Measurements from ENCODE around the gene CLDN5. TPM values are rescaled to one million over a fixed set of nuclear protein-coding genes. Genes with fewer than 3 reads are reported as not detected.

CLDN5 gene
- total and polyA plus RNA-seq, 2 of the 4 experiments (the other 2 are of a cell fraction) = 0.18 to 0.21 TPM

DNA sequence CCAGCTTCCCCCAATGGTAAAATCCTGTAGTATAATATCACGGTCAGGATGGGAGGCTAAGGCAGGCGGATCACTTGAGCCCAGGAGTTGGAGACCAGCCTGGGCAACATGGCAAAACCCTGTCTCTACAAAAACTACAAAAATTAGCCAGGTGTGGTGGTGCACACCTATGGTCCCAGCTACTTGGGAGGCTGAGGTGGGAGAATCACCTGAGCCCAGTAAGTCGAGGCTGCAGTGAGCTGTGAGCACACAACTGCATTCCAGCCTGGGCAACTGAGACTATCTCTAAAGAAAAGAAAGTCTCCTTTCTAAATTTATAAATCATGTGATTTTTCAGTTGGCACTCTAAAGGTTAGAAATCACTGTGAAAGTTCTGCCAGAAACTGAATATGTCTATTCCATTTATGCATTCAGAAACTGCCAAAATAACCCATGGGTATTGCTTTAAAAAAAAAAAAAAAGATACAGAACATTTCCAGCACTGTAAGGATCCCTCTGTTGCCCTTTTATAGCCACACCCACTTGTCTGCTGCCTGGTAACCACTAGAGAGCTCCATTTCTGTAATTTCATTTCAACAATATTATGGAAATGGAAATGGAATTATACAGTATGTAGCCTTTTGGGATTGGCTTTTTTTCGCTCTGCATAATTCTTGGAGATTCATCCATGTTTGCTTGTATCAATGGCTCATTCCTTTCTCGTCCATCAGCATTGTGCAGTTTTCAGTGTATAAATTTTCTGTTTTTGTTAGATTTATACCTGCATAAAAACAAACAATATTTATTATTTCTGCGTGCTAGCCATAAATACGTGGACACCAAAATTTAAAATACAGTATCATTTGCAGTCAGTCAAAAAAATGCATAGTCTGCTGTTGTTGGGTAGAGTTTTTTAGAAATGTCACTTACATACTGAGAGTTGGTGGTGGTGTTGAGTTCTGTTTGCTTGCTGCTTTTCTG is 35.0 kb downstream of the CLDN5 start:
- no CpG with 5 or more reads among the region's 7 CpGs for WGBS, 2 experiments (ENCODE audit: extremely low coverage in 2 of 2, insufficient read length in 1 of 2)
- in situ Hi-C loops (cut with MboI; ENCODE audit: low sequenced_read_pairs) = no loop called here

More for the DNA sequence above, 35.0 kb downstream of the CLDN5 start:
- no peak overlapping the region for H2BK120ac ChIP-seq (ENCODE audit: low read depth, low read length)
- DNase-seq = peak; percentile 23
- no peaks in the 10 kb centered on the region for H3K4me1 ChIP-seq (ENCODE audit: control insufficient read depth, insufficient read depth, low read length)
- H3K4me2 ChIP-seq (ENCODE audit: low read depth, low read length) = no peak overlapping the region
- H3K79me1 ChIP-seq (ENCODE audit: low read depth in 1 of 2, low read length in 2 of 2) = peaks cover 0 to 5% of the 10 kb centered on the region in 2 experiments; a peak in 2 of 4 replicates
- H3K27ac ChIP-seq (ENCODE audit: insufficient read depth, low read length) = no peak overlapping the region
- no peaks in the 10 kb centered on the region for H3K9me3 ChIP-seq (ENCODE audit: control insufficient read depth, insufficient read depth, low read length)
- peaks cover 3% of the 10 kb centered on the region; the same call in 1 of the 2 replicates for H3K9me1 ChIP-seq (ENCODE audit: insufficient read depth, low read length)
- intact Hi-C loops (cut with micrococcal nuclease) (no loop called here), dilution Hi-C loops (cut with HindIII; ENCODE audit: low sequenced_read_pairs, unreplicated experiment) (no loop called here)
- H2BK5ac ChIP-seq (ENCODE audit: low read depth, low read length, poor library complexity, severe bottlenecking) = no peak overlapping the region
- H2AK5ac ChIP-seq (ENCODE audit: low read depth, low read length) = no peak overlapping the region
- H2BK15ac ChIP-seq (ENCODE audit: low read depth, low read length) = no peak overlapping the region
- H3K4ac ChIP-seq (ENCODE audit: low read depth, low read length) = no peak overlapping the region
- H3K4me3 ChIP-seq (ENCODE audit: insufficient read depth, low read depth, low read length) = no peak overlapping the region
- H2AK9ac ChIP-seq (replicated peaks; ENCODE audit: low read depth, low read length, poor library complexity) = no peak overlapping the region
- no peak overlapping the region for H3K18ac ChIP-seq (ENCODE audit: low read depth, low read length)
- H3K27me3 ChIP-seq (ENCODE audit: control insufficient read depth, insufficient read depth, low read length) = no peaks in the 10 kb centered on the region
- CTCF ChIA-PET = no interaction called here
- H2AFZ ChIP-seq (replicated peaks; ENCODE audit: low read length, poor library complexity) = no peak overlapping the region
- no peak overlapping the region for H4K5ac ChIP-seq (ENCODE audit: low read depth, low read length)
- H2BK20ac ChIP-seq (ENCODE audit: low read depth, low read length) = no peak overlapping the region
- TF ChIP-seq, protein P1, sequence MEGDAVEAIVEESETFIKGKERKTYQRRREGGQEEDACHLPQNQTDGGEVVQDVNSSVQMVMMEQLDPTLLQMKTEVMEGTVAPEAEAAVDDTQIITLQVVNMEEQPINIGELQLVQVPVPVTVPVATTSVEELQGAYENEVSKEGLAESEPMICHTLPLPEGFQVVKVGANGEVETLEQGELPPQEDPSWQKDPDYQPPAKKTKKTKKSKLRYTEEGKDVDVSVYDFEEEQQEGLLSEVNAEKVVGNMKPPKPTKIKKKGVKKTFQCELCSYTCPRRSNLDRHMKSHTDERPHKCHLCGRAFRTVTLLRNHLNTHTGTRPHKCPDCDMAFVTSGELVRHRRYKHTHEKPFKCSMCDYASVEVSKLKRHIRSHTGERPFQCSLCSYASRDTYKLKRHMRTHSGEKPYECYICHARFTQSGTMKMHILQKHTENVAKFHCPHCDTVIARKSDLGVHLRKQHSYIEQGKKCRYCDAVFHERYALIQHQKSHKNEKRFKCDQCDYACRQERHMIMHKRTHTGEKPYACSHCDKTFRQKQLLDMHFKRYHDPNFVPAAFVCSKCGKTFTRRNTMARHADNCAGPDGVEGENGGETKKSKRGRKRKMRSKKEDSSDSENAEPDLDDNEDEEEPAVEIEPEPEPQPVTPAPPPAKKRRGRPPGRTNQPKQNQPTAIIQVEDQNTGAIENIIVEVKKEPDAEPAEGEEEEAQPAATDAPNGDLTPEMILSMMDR (conservative IDR thresholded peaks at IDR 0.05; ENCODE audit: low read depth, low read length) = peak; percentile 12; the same call in 1 of the 2 replicates
- no peak for TF ChIP-seq SMC3 (IDR thresholded peaks at IDR 0.05; ENCODE audit: low read depth, low read length)
- no peak overlapping the region for H3K9ac ChIP-seq (ENCODE audit: low read depth, low read length)
- ATAC-seq (ENCODE audit: low read depth) = peak; percentile 87
- POLR2A ChIA-PET (ENCODE audit: unreplicated experiment) = no interaction called here
- H3K56ac ChIP-seq (ENCODE audit: extremely low read depth, insufficient read depth, low read length) = no peak overlapping the region
- no peak overlapping the region for H4K91ac ChIP-seq (ENCODE audit: insufficient read depth, low read depth, low read length)
- H3K36me3 ChIP-seq (ENCODE audit: control insufficient read depth, insufficient read depth, low read length) = no peaks in the 10 kb centered on the region; the same call in 1 of the 2 replicates
- no TSS peak for BruUV-seq (replicated peaks)
- no peak overlapping the region for H3K23ac ChIP-seq (ENCODE audit: low read depth, low read length)
- H4K20me1 ChIP-seq (ENCODE audit: insufficient read depth, low read length) = no peaks in the 10 kb centered on the region
- no peak overlapping the region for H3K14ac ChIP-seq (replicated peaks; ENCODE audit: low read depth, low read length)
- H4K8ac ChIP-seq (ENCODE audit: low read depth in 2 of 2, low read length in 2 of 2) = no peak overlapping the region
